ENCODE results near the gene ASIC2.
A peak's percentile ranks its signal among the peaks of the same experiment; 100 is the strongest.

ASIC2 gene

DNA sequence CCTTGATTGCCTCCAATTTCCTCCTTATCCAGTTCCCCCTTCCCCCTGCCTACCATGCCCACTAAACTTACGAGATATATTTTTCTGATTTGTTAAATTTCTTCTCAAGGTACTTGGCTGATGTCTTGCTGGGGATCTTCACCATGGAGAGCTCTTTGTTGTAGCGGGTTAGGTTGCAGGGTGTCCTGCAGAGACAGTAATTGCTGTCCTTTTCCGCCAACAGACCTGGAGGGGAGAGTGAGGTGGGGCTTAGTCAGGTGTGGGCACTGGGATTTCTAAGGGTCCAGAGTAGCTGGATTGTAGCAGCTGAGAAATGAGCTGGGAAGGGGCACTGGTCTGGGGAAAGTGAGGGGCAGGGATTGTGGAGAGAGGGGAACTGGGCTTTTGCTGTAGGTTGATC lies 269.3 kb downstream of the ASIC2 start:
- H3K27ac ChIP-seq (ENCODE audit: extremely low read depth, low read depth, low read length): no peak overlapping the region
- no peaks in the 10 kb centered on the region for H3K36me3 ChIP-seq (ENCODE audit: control insufficient read depth in 2 of 2, insufficient read depth in 1 of 2, low read length in 2 of 2)
- no peak overlapping the region for H3K4me3 ChIP-seq (ENCODE audit: low read depth, low read length)
- TF ChIP-seq REST (tag by site-specific recombination; IDR thresholded peaks at IDR 0.05) (0 out of 2 replicates have a peak, but pooled peaks have one; percentile 55), ZNF354C (tag by site-specific recombination; IDR thresholded peaks at IDR 0.05; ENCODE audit: borderline replicate concordance, low read depth) (no peak)
- no peaks in the 10 kb centered on the region for H3K9me3 ChIP-seq (ENCODE audit: control insufficient read depth, insufficient read depth, low read depth, low read length)
- H3K4me1 ChIP-seq (ENCODE audit: control insufficient read depth, insufficient read depth, low read length): no peaks in the 10 kb centered on the region
- CTCF ChIA-PET: interaction anchor here (1.0 to 7.7 kb wide), 2 partner anchors 15 to 25 kb away, joined by 3 to 34 read pairs; no protein-coding TSS in a partner anchor
- POLR2A ChIA-PET: no interaction called here

GRCh38 chr17:33021731-33022408 lies 271.2 kb downstream of the ASIC2 start:
- H3K9me3 ChIP-seq (ENCODE audit: control insufficient read depth, insufficient read depth, low read depth, low read length): no peaks in the 10 kb centered on the region
- ChIA-PET CTCF (interaction anchor here (0.7 to 7.7 kb wide), 7 partner anchors 15 to 626 kb away, joined by 3 to 34 read pairs (median 3); no protein-coding TSS in a partner anchor), POLR2A (no interaction called here)
- no peaks in the 10 kb centered on the region for H3K4me1 ChIP-seq (ENCODE audit: control insufficient read depth, insufficient read depth, low read length)
- no peak overlapping the region for H3K4me3 ChIP-seq (ENCODE audit: low read depth, low read length)
- TF ChIP-seq ZNF23 (tag by site-specific recombination; IDR thresholded peaks at IDR 0.05; ENCODE audit: borderline replicate concordance): no peak
- TF ChIP-seq ZNF561 (tag by site-specific recombination; IDR thresholded peaks at IDR 0.05; ENCODE audit: borderline replicate concordance): no peak
- TF ChIP-seq ZNF645 (tag by site-specific recombination; IDR thresholded peaks at IDR 0.05): no peak
- TF ChIP-seq ZNF146 (tag by site-specific recombination; IDR thresholded peaks at IDR 0.05): no peak
- TF ChIP-seq ZNF785 (tag by site-specific recombination; IDR thresholded peaks at IDR 0.05): no peak
- no peak for TF ChIP-seq ZNF366 (tag by site-specific recombination; conservative IDR thresholded peaks at IDR 0.05)
- TF ChIP-seq ZNF302 (tag by site-specific recombination; IDR thresholded peaks at IDR 0.05; ENCODE audit: low read depth): no peak
- TF ChIP-seq ZNF791 (tag by site-specific recombination; IDR thresholded peaks at IDR 0.05): no peak
- no peak for TF ChIP-seq ZNF510 (tag by site-specific recombination; IDR thresholded peaks at IDR 0.05; ENCODE audit: insufficient replicate concordance)
- TF ChIP-seq ZIC2 (tag by site-specific recombination; IDR thresholded peaks at IDR 0.05): no peak
- H3K36me3 ChIP-seq (ENCODE audit: control insufficient read depth in 2 of 2, insufficient read depth in 1 of 2, low read length in 2 of 2): no peaks in the 10 kb centered on the region
- no peak overlapping the region for H3K27ac ChIP-seq (ENCODE audit: extremely low read depth, low read depth, low read length)

GRCh38 chr17:33019161-33019890 lies 273.8 kb downstream of the ASIC2 start:
- POLR2A ChIA-PET: no interaction called here
- CTCF ChIA-PET: interaction anchor here (1.8 kb wide), 1 partner anchor 21 kb away, joined by 5 read pairs; no protein-coding TSS in a partner anchor

More at GRCh38 chr17:33019161-33019890, 273.8 kb downstream of the ASIC2 start:
- Histone ChIP-seq H3K36me3 (ENCODE audit: control insufficient read depth in 2 of 2, insufficient read depth in 1 of 2, low read length in 2 of 2) (no peaks in the 10 kb centered on the region), H3K27ac (ENCODE audit: extremely low read depth, low read depth, low read length) (no peak overlapping the region), H3K9me3 (ENCODE audit: control insufficient read depth, insufficient read depth, low read depth, low read length) (no peaks in the 10 kb centered on the region), H3K4me1 (ENCODE audit: control insufficient read depth, insufficient read depth, low read length) (no peaks in the 10 kb centered on the region), H3K4me3 (ENCODE audit: low read depth, low read length) (no peak overlapping the region)
- 0 out of 2 replicates have a peak, but pooled peaks have one; percentile 14 for TF ChIP-seq EGR2 (tag by site-specific recombination; IDR thresholded peaks at IDR 0.05; ENCODE audit: low read depth)
- TF ChIP-seq ZNF175 (tag by site-specific recombination; IDR thresholded peaks at IDR 0.05): no peak
- no peak for TF ChIP-seq HOXC10 (CRISPR knock-in tag; IDR thresholded peaks at IDR 0.05)
- TF ChIP-seq ZFHX2 (tag by site-specific recombination; conservative IDR thresholded peaks at IDR 0.05): 0 out of 2 replicates have a peak, but pooled peaks have one; percentile 37
- no peak for TF ChIP-seq ZNF776 (tag by site-specific recombination; IDR thresholded peaks at IDR 0.05; ENCODE audit: borderline replicate concordance)
- TF ChIP-seq ZNF555 (tag by site-specific recombination; conservative IDR thresholded peaks at IDR 0.05): no peak
